ENCODE measurements around the gene PIP4K2B. TPM values are rescaled to one million over a fixed set of nuclear protein-coding genes. Genes with fewer than 3 reads are reported as not detected.
A peak's percentile ranks its signal among the peaks of the same experiment; 100 is the strongest.

The PIP4K2B gene
- total RNA-seq, 2 experiments from 2014 or later: 33.0 to 38.6 TPM

DNA sequence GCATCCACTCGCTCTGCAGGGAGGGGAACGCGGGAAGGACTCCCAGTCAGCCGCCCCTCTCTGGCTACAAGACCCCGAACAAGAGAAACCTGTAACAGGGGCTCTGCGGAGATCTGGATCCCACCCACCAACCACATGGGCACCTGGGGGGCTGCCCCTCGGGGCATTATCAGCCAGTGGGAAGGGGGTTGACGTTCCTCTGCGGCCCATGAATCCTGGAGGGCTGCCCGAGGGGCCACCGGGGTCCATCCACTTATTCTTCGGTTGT is 49.4 kb downstream of the PIP4K2B start:
- Histone ChIP-seq H3K9me3 (ENCODE audit: low read length) (no peaks in the 10 kb centered on the region), H3K36me3 (ENCODE audit: insufficient read depth, low read length) (peaks cover 14% of the 10 kb centered on the region), H2AFZ (ENCODE audit: low read length) (no peak overlapping the region), H4K20me1 (ENCODE audit: insufficient read depth, low read length) (no peaks in the 10 kb centered on the region), H3K4me3 (ENCODE audit: low read depth, low read length, poor library complexity, severe bottlenecking) (peak overlapping the region; percentile 79), H3K4me2 (ENCODE audit: low read length) (peak overlapping the region; percentile 81), H3K9me2 (ENCODE audit: insufficient read depth, low read length) (no peaks in the 10 kb centered on the region), H3K4me1 (ENCODE audit: insufficient read depth, low read length, poor library complexity, severe bottlenecking) (peaks cover 51% of the 10 kb centered on the region), H3K27ac (ENCODE audit: low read depth, low read length, poor library complexity, severe bottlenecking) (no peak overlapping the region), H3K79me2 (ENCODE audit: insufficient read depth, low read depth, low read length) (peaks cover 45% of the 10 kb centered on the region)
- BruUV-seq (replicated peaks): no TSS peak
- ChIA-PET CTCF (ENCODE audit: unreplicated experiment) (no interaction called here), POLR2A (no interaction called here)
- intact Hi-C loops (cut with micrococcal nuclease; ENCODE audit: unreplicated experiment): loop anchor here (5.0 kb wide), 2 partner anchors 102 to 402 kb away; partner anchors contain the start of genes PLXDC1 and RPL23
- DNase-seq (ENCODE audit: low spot score): no peak
- TF ChIP-seq CTCF (conservative IDR thresholded peaks at IDR 0.05; ENCODE audit: low read length): no peak
- no peak for TF ChIP-seq EZH2phosphoT487 (IDR thresholded peaks at IDR 0.05; ENCODE audit: borderline replicate concordance, low read depth, low read length)

DNA sequence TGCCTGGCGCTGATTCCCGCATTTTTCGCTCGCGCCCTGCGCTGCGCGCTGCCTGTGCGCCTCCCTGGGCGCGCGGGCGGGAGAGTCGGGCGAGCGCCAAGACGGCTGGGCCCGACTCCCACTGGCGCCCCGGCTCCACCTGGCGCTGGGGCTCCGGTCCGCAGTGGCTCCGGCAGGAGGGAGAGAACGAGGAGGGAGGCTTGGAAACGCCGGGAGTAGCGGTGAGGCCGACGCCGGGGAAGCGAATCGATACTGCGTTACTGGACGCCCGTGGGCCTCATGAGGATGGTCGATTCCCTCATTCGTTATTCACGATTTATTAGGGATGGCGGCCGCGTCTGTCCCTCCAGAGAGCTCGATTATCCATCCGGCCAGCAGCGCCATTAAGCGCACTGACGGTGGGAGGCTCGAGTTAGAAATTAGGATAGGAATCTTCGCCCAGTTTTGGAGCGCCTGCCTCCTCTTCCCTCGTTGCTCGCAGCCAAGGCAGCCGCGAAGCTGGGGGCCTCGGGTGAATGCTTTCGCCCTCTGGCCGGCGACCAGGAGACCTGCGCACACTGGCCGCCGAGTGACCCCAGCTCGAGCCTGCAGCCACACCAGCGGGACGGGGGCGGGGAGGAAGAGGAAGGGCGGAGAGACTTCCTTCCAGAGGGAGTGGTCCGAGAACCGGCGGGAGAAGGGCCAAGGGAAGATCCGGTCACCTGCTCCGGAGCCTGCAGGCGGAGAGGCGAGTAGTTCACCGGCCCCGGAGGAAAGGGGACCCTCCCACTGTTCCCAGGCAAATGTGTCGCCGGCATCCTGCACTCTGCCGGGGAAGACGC is 49.9 kb downstream of the PIP4K2B start:
- Histone ChIP-seq H3K4me3 (ENCODE audit: low read depth, low read length, poor library complexity, severe bottlenecking) (peak overlapping the region; percentile 79), H3K4me1 (ENCODE audit: insufficient read depth, low read length, poor library complexity, severe bottlenecking) (peaks cover 56% of the 10 kb centered on the region), H3K79me2 (ENCODE audit: insufficient read depth, low read depth, low read length) (peaks cover 45% of the 10 kb centered on the region), H3K9me2 (ENCODE audit: insufficient read depth, low read length) (no peaks in the 10 kb centered on the region), H4K20me1 (ENCODE audit: insufficient read depth, low read length) (no peaks in the 10 kb centered on the region), H2AFZ (ENCODE audit: low read length) (no peak overlapping the region), H3K27ac (ENCODE audit: low read depth, low read length, poor library complexity, severe bottlenecking) (no peak overlapping the region), H3K4me2 (ENCODE audit: low read length) (peak overlapping the region; percentile 81), H3K9me3 (ENCODE audit: low read length) (no peaks in the 10 kb centered on the region), H3K36me3 (ENCODE audit: insufficient read depth, low read length) (peaks cover 14% of the 10 kb centered on the region; the same call in 1 of the 2 replicates)
- no peak for DNase-seq (ENCODE audit: low spot score)
- ChIA-PET CTCF (ENCODE audit: unreplicated experiment) (no interaction called here), POLR2A (interaction anchor here (0.7 kb wide), 1 partner anchor 91 kb away, joined by 3 read pairs; no protein-coding TSS in a partner anchor)
- no peak for TF ChIP-seq CTCF (conservative IDR thresholded peaks at IDR 0.05; ENCODE audit: low read length)
- no peak for TF ChIP-seq EZH2phosphoT487 (IDR thresholded peaks at IDR 0.05; ENCODE audit: borderline replicate concordance, low read depth, low read length)
- no TSS peak for BruUV-seq (replicated peaks)
- intact Hi-C loops (cut with micrococcal nuclease; ENCODE audit: unreplicated experiment): loop anchor here (5.0 kb wide), 2 partner anchors 103 to 403 kb away; partner anchors contain the start of genes PLXDC1 and RPL23

DNA sequence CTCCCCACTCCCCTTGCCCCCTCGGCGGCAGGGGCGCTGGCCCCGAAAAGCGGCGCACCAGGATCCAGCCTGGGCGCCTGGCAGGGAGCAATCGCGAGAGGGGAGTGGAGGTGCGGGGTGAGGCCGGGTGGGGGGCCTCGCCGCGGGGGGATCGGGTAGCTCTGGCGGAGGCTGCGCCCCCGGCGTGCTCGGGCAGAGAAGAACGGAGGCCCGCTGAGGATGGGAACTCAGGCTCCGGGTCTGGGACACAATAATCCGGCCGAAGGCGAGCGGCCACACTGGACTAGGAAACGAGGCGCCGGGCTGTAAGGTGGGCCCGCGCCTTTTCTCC is 50.5 kb downstream of the PIP4K2B start:
- Histone ChIP-seq H3K4me1 (ENCODE audit: insufficient read depth, low read length, poor library complexity, severe bottlenecking) (peaks cover 60% of the 10 kb centered on the region), H3K9me3 (ENCODE audit: low read length) (no peaks in the 10 kb centered on the region), H3K4me3 (ENCODE audit: low read depth, low read length, poor library complexity, severe bottlenecking) (peak overlapping the region; percentile 79), H2AFZ (ENCODE audit: low read length) (peak overlapping the region; percentile 23; the same call in 1 of the 2 replicates), H4K20me1 (ENCODE audit: insufficient read depth, low read length) (no peaks in the 10 kb centered on the region), H3K79me2 (ENCODE audit: insufficient read depth, low read depth, low read length) (peaks cover 46% of the 10 kb centered on the region), H3K27ac (ENCODE audit: low read depth, low read length, poor library complexity, severe bottlenecking) (no peak overlapping the region), H3K36me3 (ENCODE audit: insufficient read depth, low read length) (peaks cover 9% of the 10 kb centered on the region; the same call in 1 of the 2 replicates), H3K9me2 (ENCODE audit: insufficient read depth, low read length) (no peaks in the 10 kb centered on the region), H3K4me2 (ENCODE audit: low read length) (peak overlapping the region; percentile 81)
- ChIA-PET CTCF (ENCODE audit: unreplicated experiment) (no interaction called here), POLR2A (interaction anchor here (0.7 kb wide), 1 partner anchor 90 kb away, joined by 3 read pairs; no protein-coding TSS in a partner anchor)
- BruUV-seq (replicated peaks): no TSS peak
- TF ChIP-seq EZH2phosphoT487 (IDR thresholded peaks at IDR 0.05; ENCODE audit: borderline replicate concordance, low read depth, low read length) (no peak), CTCF (conservative IDR thresholded peaks at IDR 0.05; ENCODE audit: low read length) (no peak)
- intact Hi-C loops (cut with micrococcal nuclease; ENCODE audit: unreplicated experiment): no loop called here
- DNase-seq (ENCODE audit: low spot score): no peak

Data from OCI-LY7 (cell line).